ENCODE measurements around the gene SLC35F1.

Gene SLC35F1

GRCh38 chr6:117918454-117918853 lies 11.4 kb downstream of the SLC35F1 start:
- TF ChIP-seq CTCF (IDR thresholded peaks at IDR 0.05; ENCODE audit: low read depth, low read length), result peak; percentile 35; the same call in 1 of the 2 replicates
- no peaks in the 10 kb centered on the region for H3K4me1 ChIP-seq
- H3K9me3 ChIP-seq, result no peaks in the 10 kb centered on the region
- DNase-seq, result no peak
- no peak overlapping the region for H3K4me3 ChIP-seq (ENCODE audit: low read depth, low read length)
- no peaks in the 10 kb centered on the region; the same call in 1 of the 2 replicates for H3K27me3 ChIP-seq
- H3K36me3 ChIP-seq, result no peaks in the 10 kb centered on the region

- TF ChIP-seq CTCF (IDR thresholded peaks at IDR 0.05; ENCODE audit: low read depth, low read length), result no peak
- H3K4me3 ChIP-seq (ENCODE audit: low read depth, low read length), result peak overlapping the region; percentile 56
- no peaks in the 10 kb centered on the region for H3K9me3 ChIP-seq
- no peaks in the 10 kb centered on the region for H3K4me1 ChIP-seq
- H3K27me3 ChIP-seq, result no peaks in the 10 kb centered on the region; the same call in 1 of the 2 replicates
- DNase-seq, result peak; percentile 21
- no peaks in the 10 kb centered on the region for H3K36me3 ChIP-seq
Measured at GRCh38 chr6:117919275-117919674, 12.2 kb downstream of the SLC35F1 start.

GRCh38 chr6:117919775-117920729 lies 13.0 kb downstream of the SLC35F1 start:
- TF ChIP-seq CTCF (IDR thresholded peaks at IDR 0.05; ENCODE audit: low read depth, low read length), result no peak
- peak; percentile 38 for DNase-seq
- no peaks in the 10 kb centered on the region for H3K36me3 ChIP-seq
- peak overlapping the region; percentile 56 for H3K4me3 ChIP-seq (ENCODE audit: low read depth, low read length)
- no peaks in the 10 kb centered on the region for H3K4me1 ChIP-seq
- no peaks in the 10 kb centered on the region; the same call in 1 of the 2 replicates for H3K27me3 ChIP-seq
- no peaks in the 10 kb centered on the region for H3K9me3 ChIP-seq

GRCh38 chr6:117924690-117925089 lies 17.6 kb downstream of the SLC35F1 start:
- Histone ChIP-seq H3K36me3 (no peaks in the 10 kb centered on the region), H3K27me3 (no peaks in the 10 kb centered on the region; the same call in 1 of the 2 replicates), H3K4me3 (ENCODE audit: low read depth, low read length) (no peak overlapping the region), H3K4me1 (no peaks in the 10 kb centered on the region), H3K9me3 (no peaks in the 10 kb centered on the region; the same call in 1 of the 2 replicates)
- DNase-seq, result no peak
- TF ChIP-seq CTCF (IDR thresholded peaks at IDR 0.05; ENCODE audit: low read depth, low read length), result no peak

GRCh38 chr6:117927866-117928265 lies 20.8 kb downstream of the SLC35F1 start:
- no peak for DNase-seq
- Histone ChIP-seq H3K4me1 (no peaks in the 10 kb centered on the region), H3K4me3 (ENCODE audit: low read depth, low read length) (no peak overlapping the region), H3K9me3 (no peaks in the 10 kb centered on the region; the same call in 1 of the 2 replicates), H3K27me3 (no peaks in the 10 kb centered on the region), H3K36me3 (no peaks in the 10 kb centered on the region)
- TF ChIP-seq CTCF (IDR thresholded peaks at IDR 0.05; ENCODE audit: low read depth, low read length), result no peak

GRCh38 chr6:117928833-117929232 lies 21.8 kb downstream of the SLC35F1 start:
- Histone ChIP-seq H3K27me3 (no peaks in the 10 kb centered on the region), H3K9me3 (no peaks in the 10 kb centered on the region; the same call in 1 of the 2 replicates), H3K4me1 (no peaks in the 10 kb centered on the region), H3K4me3 (ENCODE audit: low read depth, low read length) (no peak overlapping the region), H3K36me3 (no peaks in the 10 kb centered on the region)
- TF ChIP-seq CTCF (IDR thresholded peaks at IDR 0.05; ENCODE audit: low read depth, low read length), result no peak
- no peak for DNase-seq
